ENCODE data around the gene PHOX2B.
A peak's percentile ranks its signal among the peaks of the same experiment; 100 is the strongest.

Gene PHOX2B

GRCh38 chr4:41748571-41749475 is at the start of gene PHOX2B:
Gene PHOX2B (minus strand): TSS chr4:41748725. CDS start chr4:41748610, 115 bp downstream.
- DNase-seq, result no peak

GRCh38 chr4:41797260-41797659 is 48.7 kb upstream of the PHOX2B start:
- peak; percentile 47 for DNase-seq

- DNase-seq, result no peak
Measured at GRCh38 chr4:41796545-41797210, 48.2 kb upstream of the PHOX2B start.

- no peak for DNase-seq
Measured at GRCh38 chr4:41795796-41796385, 47.4 kb upstream of the PHOX2B start.

- no peak for DNase-seq
Measured at GRCh38 chr4:41792166-41792565, 43.6 kb upstream of the PHOX2B start.

- no peak for DNase-seq
Measured at GRCh38 chr4:41791557-41791956, 43.0 kb upstream of the PHOX2B start.

- no peak for DNase-seq
Measured at GRCh38 chr4:41787931-41788330, 39.4 kb upstream of the PHOX2B start.

GRCh38 chr4:41785665-41786064 is 37.1 kb upstream of the PHOX2B start:
- DNase-seq, result no peak

- DNase-seq, result no peak
Measured at GRCh38 chr4:41784191-41784979, 35.9 kb upstream of the PHOX2B start.

GRCh38 chr4:41776466-41776865 is 27.9 kb upstream of the PHOX2B start:
- DNase-seq, result no peak

GRCh38 chr4:41763729-41764128 is 15.2 kb upstream of the PHOX2B start:
- no peak for DNase-seq

- no peak for DNase-seq
Measured at GRCh38 chr4:41758884-41759283, 10.4 kb upstream of the PHOX2B start.

GRCh38 chr4:41757521-41758156 is 9.1 kb upstream of the PHOX2B start:
- no peak for DNase-seq

- DNase-seq, result no peak
Measured at GRCh38 chr4:41753942-41754341, 5.4 kb upstream of the PHOX2B start.

- DNase-seq, result no peak
Measured at GRCh38 chr4:41752081-41752836, 3.7 kb upstream of the PHOX2B start.

- DNase-seq, result no peak
Measured at GRCh38 chr4:41751449-41752061, 3.0 kb upstream of the PHOX2B start.

GRCh38 chr4:41750626-41751448 is 2.3 kb upstream of the PHOX2B start:
- DNase-seq, result no peak

- DNase-seq, result no peak
Measured at GRCh38 chr4:41750121-41750625, 1.6 kb upstream of the PHOX2B start.

- no peak for DNase-seq
Measured at GRCh38 chr4:41749631-41750039, 1.1 kb upstream of the PHOX2B start.

- no peak for DNase-seq
Measured at GRCh38 chr4:41748074-41748570, 403 bp downstream of the PHOX2B start.
